Activated naive CD4-positive, alpha-beta T cell treated with anti-CD3 and anti-CD28 coated beads for 36 hours (primary cell): ENCODE data around the gene DNAJB7. TPM values are rescaled to one million over a fixed set of nuclear protein-coding genes. Genes with fewer than 3 reads are reported as not detected.

ENCODE experiments used
- CTCF ChIA-PET: fragments of 350-600 bp; sonication (Branson Sonifier 250); formaldehyde crosslinking; loops from one replicate; lab custom pipeline; 2021; ENCODE audit warnings: antibody characterized with exemption; lab: Charles Lee
- DNase-seq: peaks from one replicate; pipeline ENCODE4 v3.0.0-alpha.2; 2020
- H3K27ac Mint-ChIP-seq: one replicate; pipeline ENCODE4 v1.8.0; 2021; ENCODE audit warnings: mild to moderate bottlenecking, mixed read lengths
- H3K27me3 Mint-ChIP-seq: one replicate; pipeline ENCODE4 v1.8.0; 2021; ENCODE audit warnings: low read depth, mixed read lengths
- H3K36me3 Mint-ChIP-seq: one replicate; pipeline ENCODE4 v1.8.0; 2021; ENCODE audit warnings: low read depth, mixed read lengths
- H3K4me1 Mint-ChIP-seq: one replicate; pipeline ENCODE4 v1.8.0; 2021; ENCODE audit warnings: low read depth, mixed read lengths
- H3K4me3 Mint-ChIP-seq: one replicate; pipeline ENCODE4 v1.8.0; 2021; ENCODE audit warnings: mild to moderate bottlenecking, moderate library complexity, mixed read lengths
- H3K9me3 Mint-ChIP-seq: one replicate; pipeline ENCODE4 v1.8.0; 2021; ENCODE audit warnings: mixed read lengths
- intact Hi-C: fragments of 100-400 bp; cut with micrococcal nuclease; formaldehyde crosslinking; loops from one replicate; pipeline ENCODE4 v1.15.1; 2023
- total RNA-seq, 2 experiments: library from RNA; stranded (reverse); gene quantifications; one replicate each; pipeline ENCODE4 v1.2.3, GENCODE V29; 2021

The DNAJB7 gene
- total RNA-seq: not detected

- peaks cover 31% of the 10 kb centered on the region for H3K4me1 Mint-ChIP-seq
Measured at GRCh38 chr22:40862013-40862412, at the start of gene DNAJB7. DNAJB7 (minus strand) TSS chr22:40862113; CDS start chr22:40861994, 119 bp downstream.

DNA sequence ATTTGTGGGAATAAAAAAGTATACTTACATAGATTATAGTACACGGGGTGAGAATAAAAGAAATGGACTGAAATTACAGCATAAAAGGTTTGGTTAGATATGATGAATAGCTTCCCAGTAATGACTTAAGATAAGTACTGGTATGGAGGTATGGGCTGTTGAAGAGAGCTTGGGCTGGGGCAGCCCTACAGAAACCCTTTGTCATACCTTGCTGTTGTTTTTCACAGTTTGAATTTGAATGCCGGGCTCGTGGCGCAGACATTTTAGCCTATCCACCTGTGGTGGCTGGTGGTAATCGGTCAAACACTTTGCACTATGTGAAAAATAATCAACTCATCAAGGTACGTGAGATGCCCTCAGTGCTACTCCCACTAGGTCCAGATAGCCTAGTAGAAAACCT, 47.0 kb upstream of the DNAJB7 start:
- Mint-ChIP-seq H3K27ac (no peak overlapping the region), H3K36me3 (peaks cover 2% of the 10 kb centered on the region), H3K27me3 (no peaks in the 10 kb centered on the region), H3K4me3 (no peak overlapping the region), H3K9me3 (no peaks in the 10 kb centered on the region), H3K4me1 (no peaks in the 10 kb centered on the region)
- no peak for DNase-seq
- intact Hi-C loops: no loop called here
- CTCF ChIA-PET: interaction anchor here (1.0 to 3.2 kb wide), 3 partner anchors 10 to 14 kb away, joined by 3 to 12 read pairs (median 8); no protein-coding TSS in a partner anchor

More at GRCh38 chr22:40862013-40862412, at the start of gene DNAJB7:
- no peak for DNase-seq
- H3K4me3 Mint-ChIP-seq: no peak within 1 kb of the TSS
- H3K27me3 Mint-ChIP-seq: no peaks in the 10 kb centered on the region
- H3K36me3 Mint-ChIP-seq: peaks cover 5% of the 10 kb centered on the region
- H3K27ac Mint-ChIP-seq: no peak within 1 kb of the TSS
- H3K9me3 Mint-ChIP-seq: no peaks in the 10 kb centered on the region
- CTCF ChIA-PET: interaction anchor here (1.6 kb wide), 1 partner anchor 61 kb away, joined by 6 read pairs; no protein-coding TSS in a partner anchor
- intact Hi-C loops: no loop called here

- CTCF ChIA-PET: interaction anchor here (1.1 kb wide), 1 partner anchor 19 kb away, joined by 4 read pairs; no protein-coding TSS in a partner anchor
- Mint-ChIP-seq H3K36me3 (no peaks in the 10 kb centered on the region), H3K4me1 (peaks cover 5% of the 10 kb centered on the region)
Measured at GRCh38 chr22:40904101-40904500, 42.2 kb upstream of the DNAJB7 start.

DNA sequence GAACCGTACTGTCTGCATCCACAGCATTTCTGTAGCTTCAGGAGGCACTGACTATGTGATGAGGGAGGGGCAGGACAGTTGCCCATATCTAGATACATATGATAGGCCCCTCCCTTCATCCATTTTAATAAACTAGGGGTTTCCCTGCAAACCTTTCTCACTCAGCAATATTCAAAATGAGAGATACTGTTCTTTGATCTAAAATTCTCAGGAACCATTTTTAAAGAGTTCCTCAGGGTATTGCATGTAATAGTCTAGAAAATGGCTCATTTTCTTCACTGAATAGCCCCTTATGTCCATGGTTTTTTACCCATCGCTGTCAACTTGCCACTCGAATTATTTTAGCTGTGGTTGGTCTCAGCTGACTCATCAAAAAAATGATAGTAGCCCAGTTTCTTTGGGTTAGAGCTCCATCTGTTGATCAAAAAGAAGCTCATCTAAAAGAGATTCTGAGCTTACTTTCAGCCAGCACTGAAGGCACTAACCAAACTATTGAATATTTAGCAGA, 37.0 kb upstream of the DNAJB7 start:
- no peaks in the 10 kb centered on the region for H3K27me3 Mint-ChIP-seq
- peaks cover 3% of the 10 kb centered on the region for H3K36me3 Mint-ChIP-seq
- H3K9me3 Mint-ChIP-seq: no peaks in the 10 kb centered on the region
- CTCF ChIA-PET: interaction anchor here (0.6 to 2.4 kb wide), 17 partner anchors 8 to 464 kb away, joined by 3 to 14 read pairs (median 4); partner anchors contain the start of gene ST13
- peak overlapping the region; percentile 54 for H3K27ac Mint-ChIP-seq
- peaks cover 12% of the 10 kb centered on the region for H3K4me1 Mint-ChIP-seq
- peak; percentile 45 for DNase-seq
- intact Hi-C loops: loop anchor here (1.0 to 10.0 kb wide), 7 partner anchors 43 to 527 kb away; partner anchors contain the start of genes SGSM3, SLC25A17 and ST13
- peak overlapping the region; percentile 17 for H3K4me3 Mint-ChIP-seq

More at GRCh38 chr22:40904101-40904500, 42.2 kb upstream of the DNAJB7 start:
- Mint-ChIP-seq H3K4me3 (no peak overlapping the region), H3K27ac (no peak overlapping the region), H3K9me3 (no peaks in the 10 kb centered on the region), H3K27me3 (no peaks in the 10 kb centered on the region)
- no peak for DNase-seq
- intact Hi-C loops: no loop called here

DNA sequence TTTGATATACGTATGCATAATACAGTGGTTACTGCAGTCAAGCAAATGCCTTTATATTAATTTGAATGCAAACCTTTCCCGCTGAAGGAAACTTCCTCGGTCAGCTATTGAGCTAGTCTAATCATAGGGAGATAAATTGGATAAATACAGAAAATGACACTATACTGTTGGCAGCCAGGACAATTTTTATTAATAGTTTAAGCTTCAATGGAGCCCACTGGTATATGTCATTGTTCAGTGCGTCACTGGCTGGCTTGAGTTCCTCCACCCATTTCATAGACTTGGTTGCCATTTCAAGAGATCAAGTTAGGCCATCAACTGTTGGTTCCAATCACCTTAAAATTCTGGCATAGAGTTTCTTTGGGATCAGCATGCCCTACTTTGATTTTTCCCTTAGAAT, 32.5 kb upstream of the DNAJB7 start:
- CTCF ChIA-PET: no interaction called here
- intact Hi-C loops: loop anchor here (10.0 kb wide), 1 partner anchor 360 kb away; no protein-coding TSS in a partner anchor
- H3K27ac Mint-ChIP-seq: no peak overlapping the region

DNA sequence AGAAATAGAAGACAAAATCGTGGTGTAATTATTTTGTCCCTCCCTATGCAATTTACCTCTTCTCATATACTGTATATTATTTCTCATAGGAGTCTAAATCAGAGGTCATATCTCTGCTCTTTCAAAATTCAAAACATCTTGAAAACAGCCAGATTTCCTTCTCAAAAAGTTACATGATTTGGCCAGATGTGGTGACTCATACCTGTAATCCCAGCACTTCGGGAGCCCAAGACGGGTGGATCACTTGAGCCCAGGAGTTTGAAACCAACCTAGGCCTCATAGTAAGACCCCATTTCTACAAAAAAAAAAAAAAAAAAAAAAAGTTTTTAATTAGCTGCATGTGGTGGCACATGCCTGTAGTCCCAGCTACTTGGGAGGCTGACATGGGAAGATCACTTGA, 29.0 kb upstream of the DNAJB7 start:
- H3K4me3 Mint-ChIP-seq: no peak overlapping the region
- intact Hi-C loops: loop anchor here (10.0 kb wide), 1 partner anchor 356 kb away; no protein-coding TSS in a partner anchor

More for the DNA sequence above, 32.5 kb upstream of the DNAJB7 start:
- no peaks in the 10 kb centered on the region for H3K27me3 Mint-ChIP-seq
- peaks cover 10% of the 10 kb centered on the region for H3K4me1 Mint-ChIP-seq
- no peaks in the 10 kb centered on the region for H3K9me3 Mint-ChIP-seq
- H3K36me3 Mint-ChIP-seq: peaks cover 3% of the 10 kb centered on the region
- no peak for DNase-seq
- no peak overlapping the region for H3K4me3 Mint-ChIP-seq

GRCh38 chr22:40889116-40889515, 27.2 kb upstream of the DNAJB7 start:
- Mint-ChIP-seq H3K9me3 (no peaks in the 10 kb centered on the region), H3K4me1 (no peaks in the 10 kb centered on the region), H3K36me3 (peaks cover 11% of the 10 kb centered on the region), H3K27ac (peak overlapping the region; percentile 34), H3K4me3 (no peak overlapping the region), H3K27me3 (no peaks in the 10 kb centered on the region)
- DNase-seq: no peak
- CTCF ChIA-PET: interaction anchor here (0.6 to 2.5 kb wide), 2 partner anchors 34 to 454 kb away, joined by 7 to 9 read pairs; no protein-coding TSS in a partner anchor
- intact Hi-C loops: no loop called here

More for the DNA sequence above, 29.0 kb upstream of the DNAJB7 start:
- DNase-seq: no peak
- Mint-ChIP-seq H3K27me3 (no peaks in the 10 kb centered on the region), H3K9me3 (no peaks in the 10 kb centered on the region), H3K4me1 (no peaks in the 10 kb centered on the region), H3K27ac (no peak overlapping the region), H3K36me3 (peaks cover 13% of the 10 kb centered on the region)
- CTCF ChIA-PET: interaction anchor here (1.8 to 2.5 kb wide), 2 partner anchors 8 to 32 kb away, joined by 6 to 9 read pairs; no protein-coding TSS in a partner anchor

DNA sequence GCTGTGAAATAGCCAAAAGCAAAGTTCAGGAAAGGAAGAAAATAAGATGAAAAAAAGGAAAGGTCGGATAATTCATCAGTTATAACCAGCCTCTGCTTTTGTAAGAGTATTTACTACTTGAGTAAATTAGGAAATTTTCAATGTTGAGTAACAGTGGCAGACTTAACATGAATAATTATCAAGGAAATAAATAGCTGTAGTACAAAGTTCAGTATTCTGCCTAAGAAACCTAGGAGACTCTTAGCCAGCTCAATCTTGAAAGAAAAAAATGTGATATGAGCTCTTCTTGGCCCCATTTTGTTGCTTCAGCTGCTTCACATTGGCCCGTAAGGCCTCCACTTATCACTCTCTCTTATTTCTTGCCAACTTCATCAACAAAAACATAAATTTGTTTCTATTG, 17.0 kb upstream of the DNAJB7 start:
- Mint-ChIP-seq H3K4me3 (no peak overlapping the region), H3K4me1 (no peaks in the 10 kb centered on the region), H3K27me3 (no peaks in the 10 kb centered on the region), H3K27ac (no peak overlapping the region), H3K36me3 (peaks cover 5% of the 10 kb centered on the region), H3K9me3 (no peaks in the 10 kb centered on the region)
- CTCF ChIA-PET: interaction anchor here (0.6 kb wide), 2 partner anchors 38 to 62 kb away, joined by 3 to 5 read pairs; no protein-coding TSS in a partner anchor
- intact Hi-C loops: no loop called here
- DNase-seq: no peak

GRCh38 chr22:40877488-40877887, 15.6 kb upstream of the DNAJB7 start:
- intact Hi-C loops: no loop called here
- Mint-ChIP-seq H3K36me3 (peaks cover 5% of the 10 kb centered on the region), H3K4me3 (no peak overlapping the region), H3K27me3 (no peaks in the 10 kb centered on the region), H3K4me1 (no peaks in the 10 kb centered on the region), H3K27ac (no peak overlapping the region), H3K9me3 (no peaks in the 10 kb centered on the region)
- no peak for DNase-seq
- CTCF ChIA-PET: no interaction called here

DNA sequence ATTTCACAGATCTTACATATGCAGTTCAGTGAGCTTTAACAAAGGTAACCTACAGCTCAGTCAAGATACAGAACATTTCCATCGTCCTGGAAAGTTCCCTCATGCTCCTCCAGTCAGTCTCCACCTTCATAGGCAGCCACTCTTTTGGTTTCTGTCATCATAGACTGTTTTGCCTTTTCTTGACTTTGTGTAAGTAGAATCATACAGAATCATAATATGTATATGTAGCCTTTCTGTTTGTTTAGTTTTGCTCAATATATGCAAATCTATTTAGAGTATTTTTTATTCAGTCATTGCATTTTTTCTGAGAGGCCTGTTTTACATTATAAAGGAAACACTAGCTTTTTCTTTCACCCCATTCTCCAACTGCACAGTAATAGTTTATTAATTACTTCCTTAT, 15.0 kb upstream of the DNAJB7 start:
- no peak for DNase-seq
- peaks cover 3% of the 10 kb centered on the region for H3K36me3 Mint-ChIP-seq
- no peaks in the 10 kb centered on the region for H3K4me1 Mint-ChIP-seq
- H3K27me3 Mint-ChIP-seq: no peaks in the 10 kb centered on the region
- CTCF ChIA-PET: interaction anchor here (0.7 to 1.4 kb wide), 2 partner anchors 9 to 36 kb away, joined by 3 read pairs; no protein-coding TSS in a partner anchor
- intact Hi-C loops: no loop called here
- H3K4me3 Mint-ChIP-seq: no peak overlapping the region
- no peak overlapping the region for H3K27ac Mint-ChIP-seq
- H3K9me3 Mint-ChIP-seq: no peaks in the 10 kb centered on the region

DNA sequence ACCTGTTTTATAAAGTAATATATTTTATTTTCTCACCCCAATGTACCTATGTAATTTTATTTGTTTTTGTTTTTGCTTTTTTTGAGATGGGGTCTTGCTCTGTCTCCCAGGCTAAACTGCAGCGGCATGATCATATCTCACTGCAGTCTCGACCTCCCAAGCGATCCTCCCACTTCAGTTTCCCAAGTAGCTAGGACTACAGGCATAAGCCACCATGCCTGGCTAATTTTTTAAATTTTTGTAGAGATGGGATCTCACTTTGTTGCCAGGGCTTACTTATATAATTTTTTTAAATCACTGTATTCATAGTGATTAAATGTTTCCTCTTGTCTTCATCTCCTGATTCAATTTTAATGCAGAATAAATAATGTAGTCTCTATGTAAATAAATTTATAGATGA, 13.2 kb upstream of the DNAJB7 start:
- CTCF ChIA-PET: no interaction called here
- Mint-ChIP-seq H3K4me1 (no peaks in the 10 kb centered on the region), H3K9me3 (no peaks in the 10 kb centered on the region), H3K36me3 (peaks cover 4% of the 10 kb centered on the region), H3K27ac (no peak overlapping the region), H3K4me3 (no peak overlapping the region), H3K27me3 (no peaks in the 10 kb centered on the region)
- no peak for DNase-seq
- intact Hi-C loops: no loop called here

DNA sequence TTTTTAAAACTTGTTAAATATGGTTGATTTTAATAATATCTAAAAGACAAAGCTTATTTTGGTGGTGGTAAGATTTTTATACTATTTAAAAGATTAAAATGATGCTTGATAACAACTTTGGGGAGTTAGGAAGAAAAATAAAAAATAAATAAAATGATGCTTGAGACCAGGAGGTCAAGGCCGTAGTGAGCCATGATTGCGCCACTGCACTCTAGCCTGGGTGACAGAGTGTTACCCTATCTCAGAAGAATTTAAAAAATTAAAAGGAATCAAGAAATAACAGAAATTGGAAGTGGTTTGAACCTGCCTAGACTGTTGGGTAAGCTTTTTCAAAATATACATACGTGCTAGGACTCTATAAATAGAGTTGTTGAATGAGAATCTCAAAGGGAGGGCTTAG, 12.1 kb upstream of the DNAJB7 start:
- DNase-seq: no peak
- no peaks in the 10 kb centered on the region for H3K27me3 Mint-ChIP-seq
- CTCF ChIA-PET: no interaction called here
- no peaks in the 10 kb centered on the region for H3K4me1 Mint-ChIP-seq
- H3K27ac Mint-ChIP-seq: no peak overlapping the region
- peaks cover 6% of the 10 kb centered on the region for H3K36me3 Mint-ChIP-seq
- no peaks in the 10 kb centered on the region for H3K9me3 Mint-ChIP-seq
- intact Hi-C loops: no loop called here
- no peak overlapping the region for H3K4me3 Mint-ChIP-seq
